ENCODE measurements around the gene UBE2L6. TPM values are rescaled to one million over a fixed set of nuclear protein-coding genes. Genes with fewer than 3 reads are reported as not detected.
A peak's percentile ranks its signal among the peaks of the same experiment; 100 is the strongest.

The UBE2L6 gene
- total and polyA plus RNA-seq, 11 donors = 10.2 to 175 (median 14.5) TPM

DNA sequence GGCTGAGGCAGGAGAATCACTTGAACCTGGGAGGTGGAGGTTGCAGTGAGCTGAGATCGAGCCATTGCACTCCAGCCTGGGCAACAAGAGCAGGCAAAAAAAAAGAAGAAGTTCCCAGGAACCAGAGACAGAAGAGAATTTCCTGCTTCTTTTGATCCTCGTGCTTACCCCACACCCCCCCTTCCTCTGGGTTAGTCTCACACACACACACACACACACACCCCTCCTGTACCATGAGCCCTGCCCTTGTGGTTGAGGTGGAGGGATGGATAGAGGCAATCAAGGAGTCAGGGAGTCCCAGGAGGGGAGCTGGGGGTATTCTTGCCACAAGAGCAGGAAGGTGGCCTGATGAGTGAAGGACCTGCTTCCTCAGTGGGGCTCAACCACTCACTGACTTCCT is 4.1 kb upstream of the UBE2L6 start:
- H3K4me1 ChIP-seq = peaks cover 0 to 26% (median 5%) of the 10 kb centered on the region in 12 donors
- no peaks in the 10 kb centered on the region for H3K9me3 ChIP-seq
- no peak overlapping the region for H3K27ac ChIP-seq
- TF ChIP-seq, protein P1, sequence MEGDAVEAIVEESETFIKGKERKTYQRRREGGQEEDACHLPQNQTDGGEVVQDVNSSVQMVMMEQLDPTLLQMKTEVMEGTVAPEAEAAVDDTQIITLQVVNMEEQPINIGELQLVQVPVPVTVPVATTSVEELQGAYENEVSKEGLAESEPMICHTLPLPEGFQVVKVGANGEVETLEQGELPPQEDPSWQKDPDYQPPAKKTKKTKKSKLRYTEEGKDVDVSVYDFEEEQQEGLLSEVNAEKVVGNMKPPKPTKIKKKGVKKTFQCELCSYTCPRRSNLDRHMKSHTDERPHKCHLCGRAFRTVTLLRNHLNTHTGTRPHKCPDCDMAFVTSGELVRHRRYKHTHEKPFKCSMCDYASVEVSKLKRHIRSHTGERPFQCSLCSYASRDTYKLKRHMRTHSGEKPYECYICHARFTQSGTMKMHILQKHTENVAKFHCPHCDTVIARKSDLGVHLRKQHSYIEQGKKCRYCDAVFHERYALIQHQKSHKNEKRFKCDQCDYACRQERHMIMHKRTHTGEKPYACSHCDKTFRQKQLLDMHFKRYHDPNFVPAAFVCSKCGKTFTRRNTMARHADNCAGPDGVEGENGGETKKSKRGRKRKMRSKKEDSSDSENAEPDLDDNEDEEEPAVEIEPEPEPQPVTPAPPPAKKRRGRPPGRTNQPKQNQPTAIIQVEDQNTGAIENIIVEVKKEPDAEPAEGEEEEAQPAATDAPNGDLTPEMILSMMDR (IDR thresholded peaks at IDR 0.05) = no peak
- no peak for TF ChIP-seq POLR2A (IDR thresholded peaks at IDR 0.05)
- ATAC-seq (no peak), DNase-seq (no peak)
- intact Hi-C loops (cut with DNase I) = no loop called here
- WGBS, 4 donors = 41 to 69% (median 49%) methylated on average over 2 of the region's 2 CpGs
- no peaks in the 10 kb centered on the region for H3K36me3 ChIP-seq
- H3K4me3 ChIP-seq = no peak overlapping the region
- peaks cover 0 to 10% (median 0%) of the 10 kb centered on the region in 9 donors for H3K27me3 ChIP-seq

DNA sequence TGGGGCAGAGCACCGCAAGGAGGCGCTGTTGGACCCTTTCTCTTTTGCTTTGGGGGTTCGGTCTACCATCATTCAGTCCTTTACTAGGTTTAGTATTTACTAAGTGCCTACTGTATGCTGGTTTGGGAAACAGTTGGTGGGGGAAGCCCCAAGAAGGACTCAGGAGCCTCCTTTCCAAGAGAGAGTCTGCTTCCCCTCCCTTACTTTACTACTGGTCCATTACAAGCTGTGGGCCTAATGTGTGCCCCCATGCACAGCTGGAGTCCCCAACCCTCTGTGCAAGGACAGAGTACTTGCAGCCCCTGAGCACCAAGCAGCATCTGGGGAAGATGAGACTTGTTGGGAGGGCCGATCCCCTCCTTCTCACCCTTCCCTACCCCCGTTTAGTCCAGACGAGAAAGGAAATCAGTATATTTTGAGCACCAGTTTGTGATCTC is 876 bp upstream of the UBE2L6 start:
- DNase-seq (peak in 1 of 5 donors; percentile 80), ATAC-seq (peak in 3 of 4 donors; percentile 4 to 51 (median 13))
- peak overlapping the region in 11 of 12 donors; percentile 76 to 94 (median 84) for H3K27ac ChIP-seq
- no peaks in the 10 kb centered on the region for H3K9me3 ChIP-seq
- intact Hi-C loops (cut with DNase I) = loop anchor here (1.0 to 10.0 kb wide), 6 partner anchors 70 to 946 kb away; partner anchors contain the start of gene YPEL4 (in 1 of the 10)
- no peak for TF ChIP-seq POLR2A (IDR thresholded peaks at IDR 0.05)
- TF ChIP-seq, protein P1 (IDR thresholded peaks at IDR 0.05) = peak in 6 of 12 donors; percentile 20 to 91 (median 88)
- H3K36me3 ChIP-seq = peaks cover 0 to 10% (median 0%) of the 10 kb centered on the region in 9 donors
- H3K27me3 ChIP-seq = no peaks in the 10 kb centered on the region
- peak overlapping the region; percentile 57 to 96 (median 78) for H3K4me3 ChIP-seq
- 32 to 38% (median 33%) methylated on average over 5 to 6 of the region's 6 CpGs for WGBS, 4 donors
- peaks cover 0 to 59% (median 14%) of the 10 kb centered on the region in 12 donors for H3K4me1 ChIP-seq

DNA sequence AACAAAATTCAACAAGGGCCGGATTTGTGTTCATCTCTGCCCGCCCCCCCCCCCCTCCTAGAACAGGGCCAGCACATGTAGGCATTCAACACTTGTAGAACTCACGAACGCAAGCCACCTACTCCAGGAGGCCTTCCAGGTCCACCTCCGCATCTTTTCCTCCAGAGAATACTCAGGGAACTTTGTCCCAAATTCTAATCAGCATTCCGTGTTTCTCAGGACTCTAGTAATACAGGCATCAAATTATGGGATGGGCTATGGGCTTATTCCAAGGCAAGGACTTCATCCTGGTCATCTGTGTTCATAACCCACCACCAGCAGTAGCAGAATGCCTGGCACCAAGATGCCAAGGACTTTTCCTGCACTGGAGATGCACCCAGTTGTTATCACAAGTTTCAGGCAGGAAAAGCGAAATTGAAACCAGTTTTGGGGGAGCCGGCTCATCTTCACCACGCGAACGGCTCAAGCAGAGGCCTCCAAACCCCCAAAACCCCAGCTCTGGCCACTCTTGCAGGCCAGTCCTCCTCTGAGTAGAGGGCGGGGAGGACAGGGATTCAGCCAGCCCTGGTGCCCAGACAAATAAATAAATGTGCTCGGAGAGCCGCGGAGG is 462 bp downstream of the UBE2L6 start:
- intact Hi-C loops (cut with DNase I) = loop anchor here in 3 of 10 donors (2.0 to 10.0 kb wide), 4 partner anchors 78 to 948 kb away; partner anchors contain the start of gene YPEL4 (in 1 of the 3)
- Histone ChIP-seq H3K4me1 (peaks cover 0 to 68% (median 17%) of the 10 kb centered on the region in 12 donors), H3K27me3 (no peaks in the 10 kb centered on the region), H3K9me3 (no peaks in the 10 kb centered on the region), H3K4me3 (peak overlapping the region; percentile 57 to 96 (median 78)), H3K36me3 (peaks cover 0 to 24% (median 0%) of the 10 kb centered on the region in 9 donors), H3K27ac (peak overlapping the region; percentile 61 to 94 (median 84))
- ATAC-seq (peak in 2 of 4 donors; percentile 2 to 41), DNase-seq (peak in 1 of 5 donors; percentile 28)
- TF ChIP-seq POLR2A (IDR thresholded peaks at IDR 0.05) = no peak
- TF ChIP-seq, protein P1 (IDR thresholded peaks at IDR 0.05) = no peak
- WGBS, 4 donors = 19 to 23% (median 22%) methylated on average over 15 of the region's 15 CpGs
